Kidney (tissue), 14 donors: ENCODE results near the gene OLIG3. TPM values are rescaled to one million over a fixed set of nuclear protein-coding genes. Genes with fewer than 3 reads are reported as not detected.

Experiments
- DNase-seq, 5 donors: peaks; one replicate each; pipeline ENCODE4 v3.0.0-alpha.2; 2013 to 2020
- FAIRE-seq: peaks from 2 replicates; lab custom pipeline; 2012; peaks lifted over from hg19 to GRCh38; lab: Jason Lieb, UNC
- H3K27ac ChIP-seq, 2 donors: one replicate each; pipeline ENCODE4 v1.7.0; 2013; ENCODE audit warnings: low read depth in 2 of 2, low read length in 2 of 2, inconsistent platforms in 1 of 2
- H3K27me3 ChIP-seq: one replicate; pipeline ENCODE4 v1.7.1; 2013; ENCODE audit warnings: low read length, inconsistent platforms; ENCODE audit not compliant: control insufficient read depth, insufficient read depth
- H3K36me3 ChIP-seq, 3 donors: one replicate each; pipeline versions ENCODE4 v1.7.0 to v1.7.1; 2013; ENCODE audit warnings: low read length in 3 of 3, control low read depth in 1 of 3, inconsistent platforms in 1 of 3; ENCODE audit not compliant: insufficient read depth in 3 of 3, control insufficient read depth in 2 of 3
- H3K4me1 ChIP-seq, 3 donors: one replicate each; pipeline versions ENCODE4 v1.7.0 to v1.7.1; 2013; ENCODE audit warnings: low read length in 3 of 3, inconsistent platforms in 1 of 3, low read depth in 1 of 3; ENCODE audit not compliant: control insufficient read depth in 2 of 3, insufficient read depth in 2 of 3
- H3K4me3 ChIP-seq, 3 donors: one replicate each; pipeline versions ENCODE4 v1.7.0 to v1.8.1; 2013; ENCODE audit warnings: low read length in 3 of 3, control low read depth in 1 of 3, inconsistent platforms in 1 of 3
- H3K9ac ChIP-seq, 3 donors: one replicate each; pipeline versions ENCODE4 v1.7.0 to v1.7.1; 2013; ENCODE audit warnings: low read length in 3 of 3, control low read depth in 1 of 3, inconsistent platforms in 1 of 3
- H3K9me3 ChIP-seq, 3 donors: one replicate each; pipeline versions ENCODE4 v1.7.0 to v1.7.1; 2013; ENCODE audit warnings: low read length in 3 of 3, control low read depth in 1 of 3, inconsistent platforms in 1 of 3; ENCODE audit not compliant: control insufficient read depth in 2 of 3, insufficient read depth in 1 of 3
- intact Hi-C: fragments of 100-400 bp; cut with DNase I; formaldehyde crosslinking; loops from one replicate; pipeline ENCODE4 v1.11.1; 2022
- polyA plus RNA-seq: library from polyadenylated mRNA; stranded (reverse); fragments of 350-450 nt; fragmentation: Illumina TruSeq; extraction: RNeasy Lipid Tissue Mini Kit (QIAGEN cat#74804); gene quantifications from one replicate; pipeline ENCODE4 v1.2.3, GENCODE V29; 2014; ENCODE audit warnings: low read depth, low replicate concordance; ENCODE audit not compliant: insufficient read depth
- total RNA-seq: library from RNA; stranded (reverse); fragmentation: NEBNext Ultra II Directional; extraction: Animal tissue kit (Norgen Biotek cat#: 25700); gene quantifications from one replicate; pipeline ENCODE4 v1.2.1, GENCODE V29; 2021
- TF ChIP-seq, protein P1 (sequence below): IDR thresholded peaks from 3 replicates; pipeline ENCODE4 v1.5.1; 2012; ENCODE audit warnings: mild to moderate bottlenecking, moderate library complexity, borderline replicate concordance; ENCODE audit not compliant: insufficient read depth; ENCODE audit errors: extremely low read depth
- donor health status: control.
- donor health status: control.
- donor health status: control.
- donor health status: control.
- donor health status: control.
- donor health status: DM: yes; HTN: yes; CAD: no.
- donor health status: Normal renal cell carcinoma (clear cell type).

OLIG3 gene
- total and polyA plus RNA-seq, 2 donors from 2014 or later = not detected

DNA sequence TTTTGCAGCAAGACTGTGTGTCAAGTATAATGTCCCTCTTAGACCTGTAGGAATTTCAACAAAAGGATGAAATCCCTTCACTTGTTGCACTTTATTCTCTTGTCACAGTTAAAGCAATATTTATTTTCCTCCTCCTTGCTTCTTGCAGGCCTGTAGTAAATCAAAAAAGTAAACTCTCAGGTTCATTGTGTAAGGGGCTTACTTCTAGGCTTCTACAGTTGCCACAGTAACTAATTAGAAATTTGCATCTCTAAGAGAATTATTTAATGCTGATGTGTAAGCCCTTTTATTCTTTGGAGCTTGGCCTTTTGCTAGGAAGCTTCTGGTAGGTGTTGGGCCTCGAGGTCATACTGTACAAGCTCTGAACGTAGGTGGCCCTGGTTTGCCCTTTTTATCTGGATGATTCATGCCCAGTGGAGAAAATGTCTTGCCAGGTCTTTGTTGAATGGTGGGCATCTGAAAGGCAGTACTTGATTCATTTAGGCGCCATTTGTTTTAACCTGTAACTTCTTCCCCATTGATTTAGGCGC lies 47.4 kb upstream of the OLIG3 start:
- Histone ChIP-seq H3K4me1 (no peaks in the 10 kb centered on the region), H3K27me3 (no peaks in the 10 kb centered on the region), H3K9me3 (no peaks in the 10 kb centered on the region), H3K4me3 (no peak overlapping the region), H3K9ac (no peak overlapping the region), H3K36me3 (no peaks in the 10 kb centered on the region), H3K27ac (no peak overlapping the region)
- FAIRE-seq = no peak
- DNase-seq = no peak
- intact Hi-C loops = no loop called here
- TF ChIP-seq, protein P1, sequence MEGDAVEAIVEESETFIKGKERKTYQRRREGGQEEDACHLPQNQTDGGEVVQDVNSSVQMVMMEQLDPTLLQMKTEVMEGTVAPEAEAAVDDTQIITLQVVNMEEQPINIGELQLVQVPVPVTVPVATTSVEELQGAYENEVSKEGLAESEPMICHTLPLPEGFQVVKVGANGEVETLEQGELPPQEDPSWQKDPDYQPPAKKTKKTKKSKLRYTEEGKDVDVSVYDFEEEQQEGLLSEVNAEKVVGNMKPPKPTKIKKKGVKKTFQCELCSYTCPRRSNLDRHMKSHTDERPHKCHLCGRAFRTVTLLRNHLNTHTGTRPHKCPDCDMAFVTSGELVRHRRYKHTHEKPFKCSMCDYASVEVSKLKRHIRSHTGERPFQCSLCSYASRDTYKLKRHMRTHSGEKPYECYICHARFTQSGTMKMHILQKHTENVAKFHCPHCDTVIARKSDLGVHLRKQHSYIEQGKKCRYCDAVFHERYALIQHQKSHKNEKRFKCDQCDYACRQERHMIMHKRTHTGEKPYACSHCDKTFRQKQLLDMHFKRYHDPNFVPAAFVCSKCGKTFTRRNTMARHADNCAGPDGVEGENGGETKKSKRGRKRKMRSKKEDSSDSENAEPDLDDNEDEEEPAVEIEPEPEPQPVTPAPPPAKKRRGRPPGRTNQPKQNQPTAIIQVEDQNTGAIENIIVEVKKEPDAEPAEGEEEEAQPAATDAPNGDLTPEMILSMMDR = no peak

DNA sequence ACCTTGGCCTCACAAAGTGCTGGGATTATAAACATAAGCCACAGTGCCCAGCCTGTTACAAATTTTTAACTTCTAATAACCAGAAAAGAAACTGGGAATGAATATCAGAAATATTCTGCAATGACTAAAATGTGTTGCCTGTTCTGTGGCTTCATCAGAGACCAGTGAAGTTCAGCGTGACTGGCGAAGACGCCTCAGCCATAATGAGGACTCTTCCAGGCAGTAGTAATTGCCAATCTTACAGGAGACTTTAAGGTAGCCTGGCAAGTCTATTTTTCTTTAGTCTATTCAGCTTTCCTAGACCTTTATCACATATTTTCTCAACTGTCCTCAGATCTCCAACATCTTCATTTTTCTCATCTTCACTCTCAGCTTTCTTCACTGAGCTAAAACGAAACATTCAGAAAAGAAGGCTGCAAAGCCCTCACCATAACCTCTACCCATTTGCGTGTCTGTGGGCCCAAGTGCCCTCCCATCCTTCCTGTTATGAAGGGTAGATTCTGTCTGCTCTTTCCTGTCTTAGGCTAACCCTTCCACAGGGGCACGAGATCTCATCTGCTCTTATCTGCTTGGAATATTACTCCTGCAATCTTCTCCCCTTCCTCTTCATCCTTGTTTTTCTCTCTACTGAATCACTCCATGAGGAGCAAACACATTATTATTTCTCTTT lies 42.0 kb upstream of the OLIG3 start:
- no peaks in the 10 kb centered on the region for H3K27me3 ChIP-seq
- no peak overlapping the region for H3K27ac ChIP-seq
- H3K9ac ChIP-seq = no peak overlapping the region
- intact Hi-C loops = no loop called here
- no peak for DNase-seq
- H3K4me1 ChIP-seq = no peaks in the 10 kb centered on the region
- FAIRE-seq = no peak
- H3K9me3 ChIP-seq = no peaks in the 10 kb centered on the region
- TF ChIP-seq, protein P1 = no peak
- H3K4me3 ChIP-seq = no peak overlapping the region
- no peaks in the 10 kb centered on the region for H3K36me3 ChIP-seq

DNA sequence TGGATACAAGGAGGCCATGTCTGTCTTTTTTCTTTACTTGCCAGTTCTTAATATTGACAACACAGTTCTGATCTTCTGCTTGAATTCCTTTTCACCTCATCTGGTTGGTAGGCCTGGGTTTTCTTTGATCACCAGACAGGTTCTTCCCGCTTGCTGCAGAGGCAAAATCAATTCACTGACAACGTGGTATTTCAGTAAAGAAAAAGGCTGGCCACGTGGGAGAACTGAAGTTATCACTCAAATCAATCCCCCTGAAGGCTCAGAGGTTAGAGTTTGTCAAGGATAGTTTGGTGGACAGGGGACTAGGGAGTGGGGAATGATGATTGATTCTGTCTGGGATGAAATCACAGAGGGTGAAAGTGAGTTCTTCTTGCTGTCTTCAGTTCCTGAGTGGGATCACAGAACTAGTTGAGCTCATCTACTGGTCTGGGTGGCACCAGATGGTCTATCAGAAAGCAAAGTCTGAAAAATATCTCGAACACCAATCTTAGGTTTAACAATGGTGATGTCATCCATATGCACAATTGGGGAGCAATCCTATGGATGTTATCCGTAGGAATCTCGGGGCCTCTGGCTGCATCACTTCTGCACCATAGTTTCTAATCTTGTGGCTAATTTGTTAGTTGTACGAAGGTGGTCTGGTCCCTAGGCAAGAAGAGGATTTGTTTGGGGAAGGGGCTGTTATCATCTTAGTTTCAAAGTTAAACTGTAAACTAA lies 37.3 kb upstream of the OLIG3 start:
- TF ChIP-seq, protein P1 = no peak
- H3K27me3 ChIP-seq = no peaks in the 10 kb centered on the region
- FAIRE-seq = no peak
- no peaks in the 10 kb centered on the region for H3K36me3 ChIP-seq
- H3K4me3 ChIP-seq = no peak overlapping the region
- no peaks in the 10 kb centered on the region for H3K4me1 ChIP-seq
- no peak overlapping the region for H3K27ac ChIP-seq
- no peak overlapping the region for H3K9ac ChIP-seq
- intact Hi-C loops = no loop called here
- no peaks in the 10 kb centered on the region for H3K9me3 ChIP-seq
- DNase-seq = no peak
